Measurements from ENCODE around the gene RHO.

RHO gene

DNA sequence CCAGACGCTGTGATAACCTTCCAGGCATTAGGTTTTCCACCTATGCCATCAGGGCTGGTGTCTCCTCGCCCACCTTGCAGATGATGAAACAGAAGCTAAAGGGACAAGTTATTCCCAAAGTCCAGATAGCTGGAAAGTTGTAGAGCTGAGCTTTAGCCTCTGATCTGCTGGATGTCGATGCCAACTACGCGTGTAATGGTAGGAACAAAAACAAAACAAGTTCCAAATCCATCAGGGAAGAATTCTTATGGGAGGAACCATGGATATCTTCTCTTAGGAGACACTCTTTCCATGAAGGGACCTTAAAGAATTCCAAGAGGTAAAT is 28.1 kb upstream of the RHO start:
- TF ChIP-seq, protein P1, sequence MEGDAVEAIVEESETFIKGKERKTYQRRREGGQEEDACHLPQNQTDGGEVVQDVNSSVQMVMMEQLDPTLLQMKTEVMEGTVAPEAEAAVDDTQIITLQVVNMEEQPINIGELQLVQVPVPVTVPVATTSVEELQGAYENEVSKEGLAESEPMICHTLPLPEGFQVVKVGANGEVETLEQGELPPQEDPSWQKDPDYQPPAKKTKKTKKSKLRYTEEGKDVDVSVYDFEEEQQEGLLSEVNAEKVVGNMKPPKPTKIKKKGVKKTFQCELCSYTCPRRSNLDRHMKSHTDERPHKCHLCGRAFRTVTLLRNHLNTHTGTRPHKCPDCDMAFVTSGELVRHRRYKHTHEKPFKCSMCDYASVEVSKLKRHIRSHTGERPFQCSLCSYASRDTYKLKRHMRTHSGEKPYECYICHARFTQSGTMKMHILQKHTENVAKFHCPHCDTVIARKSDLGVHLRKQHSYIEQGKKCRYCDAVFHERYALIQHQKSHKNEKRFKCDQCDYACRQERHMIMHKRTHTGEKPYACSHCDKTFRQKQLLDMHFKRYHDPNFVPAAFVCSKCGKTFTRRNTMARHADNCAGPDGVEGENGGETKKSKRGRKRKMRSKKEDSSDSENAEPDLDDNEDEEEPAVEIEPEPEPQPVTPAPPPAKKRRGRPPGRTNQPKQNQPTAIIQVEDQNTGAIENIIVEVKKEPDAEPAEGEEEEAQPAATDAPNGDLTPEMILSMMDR (IDR thresholded peaks at IDR 0.05; ENCODE audit: low read depth, low read length), result no peak
- no peak for DNase-seq (ENCODE audit: extremely low read depth, low read depth)

DNA sequence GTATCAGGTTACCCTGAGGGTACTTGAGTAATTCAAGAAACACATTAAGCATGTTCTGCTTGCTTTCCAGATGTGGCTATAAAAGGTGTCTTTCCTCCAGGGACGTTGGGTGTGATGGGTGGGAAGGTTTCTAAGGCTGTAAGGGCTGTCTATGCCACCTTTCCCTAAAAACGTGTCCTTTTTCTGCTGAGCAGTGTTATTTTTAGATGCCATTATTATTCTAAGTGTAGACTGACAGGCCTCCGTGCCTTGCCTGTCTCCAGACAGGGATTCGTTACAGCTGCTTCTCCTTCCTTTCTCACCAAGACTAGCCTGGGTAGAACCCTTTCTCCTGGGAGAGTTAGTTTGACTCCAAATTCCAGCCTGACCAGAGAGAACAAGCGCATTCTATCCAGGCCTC is 26.8 kb upstream of the RHO start:
- TF ChIP-seq, protein P1 (IDR thresholded peaks at IDR 0.05; ENCODE audit: low read depth, low read length), result no peak
- DNase-seq (ENCODE audit: extremely low read depth, low read depth), result no peak

DNA sequence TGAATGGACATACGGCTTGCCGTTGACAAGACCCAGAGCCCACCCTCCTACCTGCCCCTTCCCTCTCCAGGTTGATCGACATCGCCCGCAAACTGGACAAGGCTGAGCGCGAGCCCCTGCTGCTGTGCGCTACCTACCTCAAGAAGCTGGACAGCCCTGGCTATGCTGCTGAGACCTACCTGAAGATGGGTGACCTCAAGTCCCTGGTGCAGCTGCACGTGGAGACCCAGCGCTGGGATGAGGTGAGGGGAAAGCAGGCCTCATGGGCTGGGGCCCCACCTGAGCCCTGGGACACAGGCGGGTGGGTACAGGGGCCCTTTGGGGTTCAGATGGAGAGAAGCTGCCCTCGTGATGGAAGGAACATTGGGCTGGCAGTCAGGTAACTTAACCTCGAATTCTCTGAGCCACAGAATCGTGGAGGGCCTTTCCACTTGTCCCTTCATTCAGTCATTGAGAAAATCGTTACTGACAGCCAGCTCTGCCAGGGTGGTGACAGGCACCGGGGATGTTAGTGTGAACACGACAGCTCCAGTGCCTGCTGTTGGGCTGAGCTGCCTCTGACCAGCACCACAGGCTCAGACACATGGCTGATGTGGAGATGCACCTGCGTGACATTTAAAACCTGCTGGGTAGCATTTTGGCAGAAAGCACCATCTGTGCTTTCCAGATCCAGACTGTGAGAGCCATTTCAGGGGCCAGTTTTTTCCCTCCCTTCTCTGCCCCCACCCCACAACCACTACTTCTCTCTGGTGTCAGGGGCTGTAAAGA is 25.6 kb upstream of the RHO start:
- DNase-seq (ENCODE audit: extremely low read depth, low read depth), result no peak

DNA sequence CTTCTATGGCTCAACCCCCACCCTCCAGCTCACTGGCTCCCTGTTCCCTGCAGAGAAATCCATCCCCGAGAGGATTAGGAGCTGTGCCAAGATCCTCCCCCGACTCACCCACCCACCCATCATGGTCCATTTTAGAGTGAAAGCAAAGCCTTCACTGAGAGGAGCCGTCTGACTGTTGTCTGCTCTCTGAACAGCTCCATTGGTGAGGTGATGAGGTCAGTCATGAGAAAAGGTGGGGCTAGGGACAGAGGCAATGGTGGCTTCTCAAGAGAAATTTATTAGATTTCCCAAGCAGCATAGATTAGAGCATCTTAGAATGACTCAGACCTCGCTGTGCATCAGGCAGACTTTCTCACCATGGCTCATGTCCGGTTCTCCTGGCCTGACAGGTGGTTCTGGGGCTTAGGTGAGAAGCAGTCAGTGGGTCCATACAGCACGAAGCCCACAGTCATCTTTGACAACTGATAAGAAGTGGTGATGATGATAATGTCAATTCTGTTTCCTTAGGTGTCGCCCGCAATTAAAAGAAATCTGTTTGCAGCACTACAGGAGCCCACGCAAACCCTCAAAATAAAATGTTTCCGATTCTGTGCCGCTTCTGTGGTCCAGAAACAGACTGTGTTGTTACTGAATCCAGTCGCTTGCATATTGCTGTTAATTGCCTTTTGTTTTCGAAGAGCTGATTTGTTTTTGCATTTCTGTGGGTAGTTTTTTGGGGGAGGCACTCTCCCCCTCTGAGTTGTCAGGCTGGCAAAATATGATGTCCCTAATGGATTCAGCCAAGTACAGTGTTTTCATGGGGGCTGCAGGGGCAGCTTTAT is 24.8 kb upstream of the RHO start:
- TF ChIP-seq, protein P1 (IDR thresholded peaks at IDR 0.05; ENCODE audit: low read depth, low read length), result no peak
- no peak for DNase-seq (ENCODE audit: extremely low read depth, low read depth)

More for the DNA sequence above, 25.6 kb upstream of the RHO start:
- TF ChIP-seq, protein P1 (IDR thresholded peaks at IDR 0.05; ENCODE audit: low read depth, low read length), result no peak

DNA sequence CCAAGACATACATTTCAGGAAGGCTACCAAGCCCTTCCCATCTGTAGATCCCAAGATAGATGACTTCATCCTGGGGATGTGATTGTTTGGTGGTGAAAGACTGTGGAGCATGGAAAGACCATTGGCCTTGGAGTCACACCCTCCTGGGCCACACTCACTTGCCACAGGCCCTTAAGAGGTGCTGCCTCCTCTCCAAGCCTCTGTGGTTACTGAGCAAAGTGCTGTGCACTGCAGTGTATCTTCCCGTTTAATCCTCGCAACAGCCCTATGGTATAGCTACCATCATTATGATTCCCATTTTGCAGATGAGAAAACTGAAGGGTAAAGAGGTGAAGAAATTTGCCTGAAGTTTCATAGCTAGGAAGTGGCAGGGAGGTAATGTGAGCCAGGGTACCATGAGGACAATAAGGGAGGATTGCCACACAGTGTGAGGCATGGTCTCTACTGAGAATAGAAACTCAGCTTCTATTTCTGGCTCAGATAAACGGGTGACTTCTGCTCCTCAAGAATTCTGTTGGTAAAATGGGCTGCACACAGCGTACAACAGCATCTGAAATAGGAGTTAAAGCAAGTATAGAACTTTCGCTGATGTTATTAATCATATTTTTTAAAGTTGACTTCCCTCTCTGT is 23.9 kb upstream of the RHO start:
- TF ChIP-seq, protein P1 (IDR thresholded peaks at IDR 0.05; ENCODE audit: low read depth, low read length), result no peak

DNA sequence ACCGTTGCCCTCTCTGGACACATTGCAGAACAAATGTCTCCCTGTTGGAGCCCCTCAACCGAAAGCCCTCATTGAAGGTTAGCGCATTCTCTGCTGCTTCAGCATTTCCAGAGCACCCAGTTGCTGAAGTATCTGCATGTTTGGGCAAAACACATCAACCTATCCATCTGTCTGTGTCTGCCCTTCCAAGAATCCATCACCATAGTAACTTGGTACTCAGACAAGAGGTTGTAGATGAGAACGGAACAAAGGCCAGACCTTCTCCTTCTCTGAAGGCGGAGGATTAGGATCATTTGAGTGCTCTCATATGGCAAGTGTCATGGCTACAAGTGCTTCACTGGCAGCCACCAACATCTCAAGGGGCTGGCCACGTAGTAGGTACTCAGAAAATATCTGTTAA is 23.1 kb upstream of the RHO start:
- TF ChIP-seq, protein P1 (IDR thresholded peaks at IDR 0.05; ENCODE audit: low read depth, low read length), result no peak
- DNase-seq (ENCODE audit: extremely low read depth, low read depth), result no peak

More for the DNA sequence above, 23.9 kb upstream of the RHO start:
- DNase-seq (ENCODE audit: extremely low read depth, low read depth), result no peak

All from AG09319 (cell line).